Measurements from ENCODE around the gene P4HTM.

The P4HTM gene

DNA sequence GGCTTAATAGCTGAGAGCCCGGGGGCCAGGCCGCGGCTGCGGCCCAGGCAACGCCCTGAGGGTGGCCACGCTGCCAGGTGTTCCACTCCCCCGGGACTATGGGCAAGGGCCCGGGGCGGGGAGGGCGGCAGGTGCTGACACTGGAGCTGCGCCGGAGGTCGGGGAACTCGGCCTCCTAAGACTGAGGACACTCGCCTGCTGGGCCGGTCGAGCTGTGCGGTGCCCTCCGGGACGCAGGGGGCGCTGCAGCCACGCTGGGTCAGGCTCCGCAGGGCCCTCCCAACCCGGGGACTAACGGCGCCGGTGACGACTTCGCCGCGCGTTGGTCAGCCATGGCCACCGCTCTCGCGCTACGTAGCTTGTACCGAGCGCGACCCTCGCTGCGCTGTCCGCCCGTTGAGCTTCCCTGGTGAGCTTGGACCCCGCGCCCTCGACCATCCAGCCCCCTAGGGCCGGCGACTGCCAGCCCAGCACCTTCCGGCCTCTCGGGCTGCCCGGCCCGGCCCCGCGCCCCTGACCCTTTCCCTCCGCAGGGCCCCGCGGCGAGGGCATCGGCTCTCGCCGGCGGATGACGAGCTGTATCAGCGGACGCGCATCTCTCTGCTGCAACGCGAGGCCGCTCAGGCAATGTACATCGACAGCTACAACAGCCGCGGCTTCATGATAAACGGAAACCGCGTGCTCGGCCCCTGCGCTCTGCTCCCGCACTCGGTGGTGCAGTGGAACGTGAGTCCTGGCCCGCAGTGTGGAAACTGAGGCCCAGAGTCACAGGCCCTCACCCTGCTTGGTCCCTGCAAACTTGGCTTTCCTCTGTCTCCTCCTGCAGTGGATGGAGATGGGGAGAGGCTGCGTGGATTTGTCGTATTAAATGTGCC lies 32.0 kb downstream of the P4HTM start, which contains the start of gene NDUFAF3:
Gene NDUFAF3, plus strand, starts transcription at position 309 of the 875 bp plus-strand sequence. Its CDS starts 24 bp downstream, at position 333.
- H3K4me3 ChIP-seq (ENCODE audit: low read depth, low read length) = peak within 1 kb of the TSS; percentile 88
- peak; percentile 80 for DNase-seq (ENCODE audit: low read depth)

- no peak for DNase-seq (ENCODE audit: low read depth)
- peak overlapping the region; percentile 88 for H3K4me3 ChIP-seq (ENCODE audit: low read depth, low read length)
Measured at GRCh38 chr3:49022688-49023171, 32.7 kb downstream of the P4HTM start.

GRCh38 chr3:49023775-49024174 lies 33.7 kb downstream of the P4HTM start:
- H3K4me3 ChIP-seq (ENCODE audit: low read depth, low read length) = no peak overlapping the region
- DNase-seq (ENCODE audit: low read depth) = no peak

- H3K4me3 ChIP-seq (ENCODE audit: low read depth, low read length) = no peak overlapping the region
- DNase-seq (ENCODE audit: low read depth) = no peak
Measured at GRCh38 chr3:49024449-49024848, 34.4 kb downstream of the P4HTM start.

- DNase-seq (ENCODE audit: low read depth) = no peak
- H3K4me3 ChIP-seq (ENCODE audit: low read depth, low read length) = no peak overlapping the region
Measured at GRCh38 chr3:49025005-49025792, 35.2 kb downstream of the P4HTM start.

- no peak for DNase-seq (ENCODE audit: low read depth)
- H3K4me3 ChIP-seq (ENCODE audit: low read depth, low read length) = no peak overlapping the region
Measured at GRCh38 chr3:49025793-49026520, 35.9 kb downstream of the P4HTM start.

- H3K4me3 ChIP-seq (ENCODE audit: low read depth, low read length) = no peak overlapping the region
- no peak for DNase-seq (ENCODE audit: low read depth)
Measured at GRCh38 chr3:49026536-49026935, 36.5 kb downstream of the P4HTM start.

DNA sequence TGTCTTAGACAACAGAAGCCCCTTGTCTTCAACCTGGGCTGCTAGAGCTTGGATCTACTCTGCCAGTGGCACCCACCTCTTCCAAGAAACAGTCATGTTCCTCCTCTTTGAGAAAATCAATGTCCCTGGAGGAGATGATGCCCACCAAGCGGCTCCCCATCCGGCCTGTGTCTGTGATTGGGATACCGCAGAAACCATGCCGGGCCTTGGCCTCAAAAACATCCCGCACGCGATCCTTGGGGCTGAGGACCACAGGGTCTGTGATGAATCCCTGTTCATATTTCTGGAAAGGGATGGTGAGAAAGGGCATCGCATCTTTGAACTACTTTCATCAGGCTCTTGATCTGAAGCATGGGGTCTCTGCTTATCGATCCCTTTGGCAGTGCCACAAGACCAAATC lies 37.6 kb downstream of the P4HTM start:
- H3K4me3 ChIP-seq (ENCODE audit: low read depth, low read length) = no peak overlapping the region
- no peak for DNase-seq (ENCODE audit: low read depth)

- no peak for DNase-seq (ENCODE audit: low read depth)
- H3K4me3 ChIP-seq (ENCODE audit: low read depth, low read length) = peak overlapping the region; percentile 99
Measured at GRCh38 chr3:49028298-49028672, 38.2 kb downstream of the P4HTM start.

DNA sequence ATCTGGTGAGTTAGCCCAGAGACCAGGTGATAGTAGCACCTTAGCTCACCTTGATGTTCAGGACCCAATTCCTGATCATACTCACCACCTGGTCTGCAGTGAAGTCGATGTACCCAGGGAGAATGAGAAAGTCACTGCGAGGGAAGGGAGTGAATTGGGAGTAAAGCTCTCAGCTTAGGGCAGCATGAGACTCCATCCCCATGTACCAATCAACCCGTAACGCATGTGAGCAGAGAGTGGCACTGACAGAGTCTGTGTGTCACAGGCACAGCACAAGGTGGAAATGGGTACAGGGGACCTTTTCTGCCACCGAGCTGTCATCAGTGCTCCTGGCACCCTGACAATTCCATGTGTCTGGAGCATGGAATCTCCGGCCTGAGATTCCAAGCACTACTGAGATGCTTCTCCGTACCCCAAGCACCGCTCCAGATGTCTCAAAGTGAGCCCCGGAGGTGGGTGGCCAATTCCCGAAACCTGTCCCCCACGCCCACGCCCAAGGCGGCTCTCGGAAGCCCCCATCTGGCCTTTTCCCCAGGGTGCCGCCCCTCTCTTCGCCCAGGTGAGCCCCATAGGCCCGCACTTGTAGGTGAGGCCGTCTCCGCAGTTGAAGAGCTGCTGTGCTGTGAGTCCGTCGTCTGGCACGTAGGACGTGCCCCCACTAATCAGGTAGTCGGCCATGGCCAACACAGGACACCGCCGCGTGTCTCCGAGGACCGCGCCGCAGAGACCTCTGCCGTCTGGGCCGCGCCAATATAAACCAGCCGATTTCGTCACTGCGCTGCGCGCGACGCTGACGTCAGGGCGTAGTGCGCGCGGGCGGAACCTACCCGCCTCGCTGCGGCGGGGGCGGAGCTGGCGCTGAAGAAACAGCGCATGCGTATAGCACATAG lies 38.9 kb downstream of the P4HTM start, which contains the start of gene IMPDH2:
Gene IMPDH2, minus strand, starts transcription at position 726 of the 890 bp plus-strand sequence. Its CDS starts 48 bp downstream, at position 678.
- DNase-seq (ENCODE audit: low read depth) = peak; percentile 57
- H3K4me3 ChIP-seq (ENCODE audit: low read depth, low read length) = peak within 1 kb of the TSS; percentile 99

- no peak for DNase-seq (ENCODE audit: low read depth)
- peak overlapping the region; percentile 99 for H3K4me3 ChIP-seq (ENCODE audit: low read depth, low read length)
Measured at GRCh38 chr3:49029563-49029884, 39.5 kb downstream of the P4HTM start.

DNA sequence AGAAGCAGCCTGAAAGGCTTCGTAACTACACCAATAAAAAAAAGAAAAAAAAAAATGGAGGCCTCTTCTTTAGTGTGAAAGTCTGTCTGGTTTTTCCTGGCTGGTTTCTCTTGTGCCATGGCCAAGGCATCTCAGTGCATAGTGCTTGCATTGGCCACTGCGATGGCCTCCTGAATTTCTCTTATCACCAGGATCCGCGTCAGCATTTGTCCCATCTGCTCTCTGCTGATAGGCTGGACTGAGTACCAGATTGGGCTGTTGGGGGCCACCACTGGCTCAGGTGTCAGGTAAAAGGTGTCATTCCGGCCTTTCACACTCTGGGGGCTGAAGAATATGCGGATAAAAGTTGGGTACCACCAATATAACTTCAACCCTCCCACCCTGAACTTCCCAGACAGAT lies 40.3 kb downstream of the P4HTM start:
- H3K4me3 ChIP-seq (ENCODE audit: low read depth, low read length) = no peak overlapping the region
- DNase-seq (ENCODE audit: low read depth) = no peak

DNA sequence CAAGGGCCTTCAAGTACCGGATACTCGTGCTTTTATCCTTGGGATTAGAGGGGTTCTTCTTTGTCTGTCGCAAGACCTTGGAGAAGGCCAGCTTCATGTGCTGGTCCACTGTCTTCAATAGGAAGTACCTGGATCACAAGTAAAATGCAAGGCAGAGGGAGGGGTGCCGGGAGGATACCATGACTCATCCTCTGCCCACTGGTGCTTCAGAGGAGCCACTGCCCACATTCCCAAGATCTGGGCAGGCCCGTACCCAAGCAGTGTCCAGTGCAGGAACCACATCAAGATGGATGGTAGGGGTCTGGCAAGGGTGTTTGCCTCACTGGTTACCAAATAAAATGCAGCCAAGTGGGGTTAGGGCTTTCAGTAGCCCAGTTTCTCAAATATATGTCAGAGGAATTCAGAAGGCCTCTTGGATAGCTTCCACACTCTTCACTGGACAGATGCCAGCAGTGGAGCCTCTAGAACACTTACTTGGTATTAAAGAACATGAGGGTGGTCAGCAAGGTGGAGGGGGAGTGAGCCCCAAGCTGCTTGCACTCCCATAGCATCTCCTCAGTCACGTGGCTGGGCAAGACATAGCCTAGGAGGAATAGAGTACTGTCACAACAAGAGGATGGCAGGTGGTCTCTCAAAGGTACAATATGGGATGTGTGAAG lies 42.7 kb downstream of the P4HTM start:
- H3K4me3 ChIP-seq (ENCODE audit: low read depth, low read length) = no peak overlapping the region
- DNase-seq (ENCODE audit: low read depth) = no peak

DNA sequence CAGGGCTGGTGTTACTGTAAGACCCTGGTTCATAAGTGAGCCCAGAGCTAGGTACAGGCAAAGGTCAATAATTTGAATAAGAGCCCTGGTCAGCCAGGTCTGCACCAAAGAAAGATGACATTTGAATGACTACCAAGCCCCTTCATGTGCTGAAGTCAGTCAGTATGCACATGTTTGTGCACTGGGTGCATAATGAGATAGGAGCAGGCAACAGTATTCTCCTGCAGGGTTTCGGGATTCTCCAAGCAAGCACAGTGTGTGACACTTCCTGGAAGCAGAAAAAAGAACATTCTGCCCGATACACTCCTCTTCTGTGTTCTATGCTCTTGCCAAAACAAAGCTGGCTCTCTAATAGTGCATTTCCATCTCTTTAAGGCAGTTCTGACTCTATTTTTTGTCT lies 44.6 kb downstream of the P4HTM start:
- no peak for DNase-seq (ENCODE audit: low read depth)
- H3K4me3 ChIP-seq (ENCODE audit: low read depth, low read length) = no peak overlapping the region

GRCh38 chr3:49035281-49035680 lies 45.2 kb downstream of the P4HTM start:
- H3K4me3 ChIP-seq (ENCODE audit: low read depth, low read length) = no peak overlapping the region
- DNase-seq (ENCODE audit: low read depth) = no peak

GRCh38 chr3:49053543-49053942 lies 63.5 kb downstream of the P4HTM start:
- no peak overlapping the region for H3K4me3 ChIP-seq (ENCODE audit: low read depth, low read length)
- no peak for DNase-seq (ENCODE audit: low read depth)

- H3K4me3 ChIP-seq (ENCODE audit: low read depth, low read length) = no peak overlapping the region
- DNase-seq (ENCODE audit: low read depth) = no peak
Measured at GRCh38 chr3:49054344-49054862, 64.4 kb downstream of the P4HTM start.

All from skeletal muscle cell (primary cell).